ENCODE results near the gene NEK7.

- TF ChIP-seq, protein P1, sequence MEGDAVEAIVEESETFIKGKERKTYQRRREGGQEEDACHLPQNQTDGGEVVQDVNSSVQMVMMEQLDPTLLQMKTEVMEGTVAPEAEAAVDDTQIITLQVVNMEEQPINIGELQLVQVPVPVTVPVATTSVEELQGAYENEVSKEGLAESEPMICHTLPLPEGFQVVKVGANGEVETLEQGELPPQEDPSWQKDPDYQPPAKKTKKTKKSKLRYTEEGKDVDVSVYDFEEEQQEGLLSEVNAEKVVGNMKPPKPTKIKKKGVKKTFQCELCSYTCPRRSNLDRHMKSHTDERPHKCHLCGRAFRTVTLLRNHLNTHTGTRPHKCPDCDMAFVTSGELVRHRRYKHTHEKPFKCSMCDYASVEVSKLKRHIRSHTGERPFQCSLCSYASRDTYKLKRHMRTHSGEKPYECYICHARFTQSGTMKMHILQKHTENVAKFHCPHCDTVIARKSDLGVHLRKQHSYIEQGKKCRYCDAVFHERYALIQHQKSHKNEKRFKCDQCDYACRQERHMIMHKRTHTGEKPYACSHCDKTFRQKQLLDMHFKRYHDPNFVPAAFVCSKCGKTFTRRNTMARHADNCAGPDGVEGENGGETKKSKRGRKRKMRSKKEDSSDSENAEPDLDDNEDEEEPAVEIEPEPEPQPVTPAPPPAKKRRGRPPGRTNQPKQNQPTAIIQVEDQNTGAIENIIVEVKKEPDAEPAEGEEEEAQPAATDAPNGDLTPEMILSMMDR (IDR thresholded peaks at IDR 0.05): no peak
- no peak for TF ChIP-seq POLR2A (IDR thresholded peaks at IDR 0.05)
- TF ChIP-seq EP300 (IDR thresholded peaks at IDR 0.05): no peak
These were observed 72.1 kb downstream of the NEK7 start for GRCh38 chr1:198228925-198229324.

Data from tibial nerve (tissue), 4 donors.